Bronchial epithelial cell (primary cell): ENCODE measurements around the gene MYRIP. TPM values are rescaled to one million over a fixed set of nuclear protein-coding genes. Genes with fewer than 3 reads are reported as not detected.

Experiments
- DNase-seq: peaks from one replicate; pipeline ENCODE4 v3.0.0-alpha.2; 2010; ENCODE audit warnings: low read depth
- FAIRE-seq: peaks from 2 replicates; lab custom pipeline; 2011; peaks lifted over from hg19 to GRCh38; lab: Jason Lieb, UNC
- H3K27me3 ChIP-seq: 2 replicates; pipeline ENCODE4 v1.5.1; 2011; ENCODE audit warnings: low read length; ENCODE audit not compliant: control insufficient read depth, insufficient read depth
- H3K36me3 ChIP-seq: 2 replicates; pipeline ENCODE4 v1.5.1; 2011; ENCODE audit warnings: low read length; ENCODE audit not compliant: control insufficient read depth, insufficient read depth
- H3K4me3 ChIP-seq: 2 replicates; pipeline ENCODE4 v1.5.1; 2011; ENCODE audit warnings: mild to moderate bottlenecking, low read depth, low read length, control low read depth
- total RNA-seq: library from RNA; depleted of rRNA; stranded (reverse); fragments of >200 nt; gene quantifications from 2 replicates; pipeline ENCODE4 v1.2.1, GENCODE V29; 2014
- TF ChIP-seq, protein P1 (sequence below): IDR thresholded peaks from 2 replicates; pipeline ENCODE4 v1.5.1; 2011; ENCODE audit warnings: mild to moderate bottlenecking, moderate library complexity, low read length, control low read depth, inconsistent platforms; ENCODE audit not compliant: insufficient read depth, severe bottlenecking

Gene MYRIP
- total RNA-seq, 1 donor from 2014 or later = not detected

DNA sequence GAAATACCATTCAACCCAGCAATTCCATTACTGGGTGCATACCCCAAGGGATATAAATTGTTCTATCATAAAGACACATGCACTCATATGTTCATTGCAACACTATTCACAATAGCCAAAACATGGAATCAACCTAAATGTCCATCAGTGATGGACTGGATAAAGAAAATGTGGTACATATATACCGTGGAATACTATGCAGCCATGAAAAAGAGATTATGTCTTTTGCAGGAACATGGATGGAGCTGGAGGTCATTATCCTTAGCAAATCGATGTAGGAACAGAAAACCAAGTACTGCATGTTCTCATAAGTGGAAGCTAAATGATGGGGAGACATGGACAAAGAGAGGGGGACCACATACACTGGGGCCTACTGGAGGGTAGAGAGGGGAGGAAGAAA is 5.5 kb upstream of the MYRIP start:
- H3K27me3 ChIP-seq = peaks cover 13% of the 10 kb centered on the region
- H3K36me3 ChIP-seq = no peaks in the 10 kb centered on the region
- TF ChIP-seq, protein P1, sequence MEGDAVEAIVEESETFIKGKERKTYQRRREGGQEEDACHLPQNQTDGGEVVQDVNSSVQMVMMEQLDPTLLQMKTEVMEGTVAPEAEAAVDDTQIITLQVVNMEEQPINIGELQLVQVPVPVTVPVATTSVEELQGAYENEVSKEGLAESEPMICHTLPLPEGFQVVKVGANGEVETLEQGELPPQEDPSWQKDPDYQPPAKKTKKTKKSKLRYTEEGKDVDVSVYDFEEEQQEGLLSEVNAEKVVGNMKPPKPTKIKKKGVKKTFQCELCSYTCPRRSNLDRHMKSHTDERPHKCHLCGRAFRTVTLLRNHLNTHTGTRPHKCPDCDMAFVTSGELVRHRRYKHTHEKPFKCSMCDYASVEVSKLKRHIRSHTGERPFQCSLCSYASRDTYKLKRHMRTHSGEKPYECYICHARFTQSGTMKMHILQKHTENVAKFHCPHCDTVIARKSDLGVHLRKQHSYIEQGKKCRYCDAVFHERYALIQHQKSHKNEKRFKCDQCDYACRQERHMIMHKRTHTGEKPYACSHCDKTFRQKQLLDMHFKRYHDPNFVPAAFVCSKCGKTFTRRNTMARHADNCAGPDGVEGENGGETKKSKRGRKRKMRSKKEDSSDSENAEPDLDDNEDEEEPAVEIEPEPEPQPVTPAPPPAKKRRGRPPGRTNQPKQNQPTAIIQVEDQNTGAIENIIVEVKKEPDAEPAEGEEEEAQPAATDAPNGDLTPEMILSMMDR = no peak
- H3K4me3 ChIP-seq = no peak overlapping the region
- DNase-seq (no peak), FAIRE-seq (no peak)

DNA sequence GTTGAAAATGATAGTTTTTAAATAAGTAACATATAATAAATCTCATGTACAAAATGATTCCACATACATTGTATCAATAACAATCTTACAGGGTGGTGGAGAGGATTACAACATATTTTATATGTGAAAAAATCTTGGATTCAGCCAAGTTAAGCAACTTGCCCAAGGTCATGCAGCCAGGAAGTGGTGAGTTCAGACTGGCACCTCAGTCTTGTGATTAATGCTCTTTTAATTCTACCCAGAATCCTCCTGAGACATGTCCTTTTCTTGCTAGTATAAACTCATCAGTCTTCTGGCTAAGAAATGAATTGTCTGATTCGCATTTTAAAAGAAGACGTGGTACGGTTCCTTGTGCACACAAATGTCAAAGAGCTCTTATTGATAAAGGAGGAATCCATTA is 4.5 kb upstream of the MYRIP start:
- Histone ChIP-seq H3K27me3 (peaks cover 19% of the 10 kb centered on the region), H3K4me3 (no peak overlapping the region), H3K36me3 (no peaks in the 10 kb centered on the region)
- FAIRE-seq (no peak), DNase-seq (peak; percentile 42)
- TF ChIP-seq, protein P1 = no peak

DNA sequence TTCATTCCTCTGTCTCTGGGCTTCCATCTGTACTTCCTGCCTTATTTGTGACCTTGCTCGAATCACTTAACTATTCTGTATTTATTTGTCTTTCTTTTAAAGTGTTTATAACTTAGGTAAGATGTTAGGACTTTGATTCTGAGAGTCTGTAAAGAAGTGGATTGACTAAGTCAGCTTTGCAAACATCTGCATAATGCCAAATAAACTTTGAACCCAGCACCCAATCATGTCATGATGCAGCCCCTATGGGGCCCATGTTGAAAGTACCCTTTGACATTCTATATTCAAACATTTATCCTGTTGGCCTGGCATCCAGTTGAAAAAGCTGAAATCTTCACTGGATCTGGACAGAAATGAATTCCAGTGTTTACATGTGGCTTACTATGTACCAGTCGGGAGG is 3.8 kb upstream of the MYRIP start:
- peaks cover 26% of the 10 kb centered on the region for H3K27me3 ChIP-seq
- no peak for FAIRE-seq

DNA sequence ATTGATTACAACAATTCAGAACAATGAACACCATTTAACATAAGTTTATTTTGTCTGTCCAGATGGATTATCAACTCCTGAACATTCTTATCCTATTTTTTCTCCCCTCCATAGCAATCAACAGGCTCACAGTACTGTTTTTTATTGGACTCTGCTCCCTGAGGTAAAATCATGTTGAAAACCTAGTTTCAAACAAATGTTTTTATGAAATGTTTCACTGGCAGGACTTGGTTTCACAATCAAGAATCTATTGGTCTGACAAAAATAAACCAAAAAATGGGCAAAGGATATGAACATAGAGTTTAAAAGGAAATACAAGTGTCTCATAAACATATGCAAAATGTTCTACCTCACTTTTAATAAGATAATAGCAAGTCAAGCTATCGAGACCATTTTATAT is 2.6 kb upstream of the MYRIP start:
- Histone ChIP-seq H3K36me3 (no peaks in the 10 kb centered on the region), H3K27me3 (peaks cover 36% of the 10 kb centered on the region), H3K4me3 (no peak overlapping the region)
- DNase-seq (no peak), FAIRE-seq (no peak)
- TF ChIP-seq, protein P1 = no peak

More for the DNA sequence above, 3.8 kb upstream of the MYRIP start:
- no peak for DNase-seq
- no peaks in the 10 kb centered on the region for H3K36me3 ChIP-seq
- no peak overlapping the region for H3K4me3 ChIP-seq
- TF ChIP-seq, protein P1 = no peak

DNA sequence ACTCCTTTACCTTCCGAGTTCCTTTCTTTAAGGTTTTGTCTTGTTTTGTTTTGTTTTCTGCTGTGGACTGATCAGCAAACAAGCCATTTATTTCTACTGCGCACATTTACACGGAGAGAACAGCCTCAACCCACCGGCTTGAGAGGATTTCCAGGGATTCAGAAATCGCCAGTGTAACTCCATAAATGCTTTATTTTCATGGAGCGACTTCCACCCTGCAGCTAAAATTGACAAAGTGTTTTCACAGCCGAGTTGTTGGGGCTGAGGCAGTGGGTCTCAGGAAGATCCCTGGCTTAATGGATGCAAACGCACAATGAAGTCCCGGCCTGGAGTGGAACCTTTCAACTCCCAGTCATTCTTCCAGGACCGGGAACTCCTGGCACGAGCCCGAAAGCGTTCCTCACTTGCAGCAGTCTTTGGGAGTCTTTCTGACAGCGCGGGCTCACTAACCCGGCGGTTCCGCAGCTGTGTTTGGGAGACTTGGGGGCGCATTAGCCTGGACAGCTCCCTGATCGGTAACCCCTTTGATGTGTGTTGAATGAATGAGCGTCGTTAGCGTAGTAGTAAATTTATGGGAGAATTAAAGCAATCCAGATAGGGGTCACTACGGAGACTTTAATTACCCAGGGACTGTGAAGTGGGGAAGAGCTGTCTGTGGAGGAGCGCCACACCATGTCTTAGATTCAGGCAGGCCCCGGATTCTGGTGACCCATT is 785 bp upstream of the MYRIP start:
- no peaks in the 10 kb centered on the region for H3K36me3 ChIP-seq
- FAIRE-seq (no peak), DNase-seq (no peak)
- no peak overlapping the region for H3K4me3 ChIP-seq
- TF ChIP-seq, protein P1 = no peak
- peaks cover 42% of the 10 kb centered on the region for H3K27me3 ChIP-seq
